Measurements from ENCODE around the gene KCNAB1. TPM values are rescaled to one million over a fixed set of nuclear protein-coding genes. Genes with fewer than 3 reads are reported as not detected.

KCNAB1 gene
- total RNA-seq, 2 experiments from 2014 or later = not detected

GRCh38 chr3:156553705-156554356 lies 433.5 kb downstream of the KCNAB1 start:
- H3K36me3 ChIP-seq (ENCODE audit: insufficient read depth, low read length) = peaks cover 53% of the 10 kb centered on the region
- peak; percentile 24 for DNase-seq (ENCODE audit: low spot score)
- H4K20me1 ChIP-seq (ENCODE audit: insufficient read depth, low read length) = peaks cover 16% of the 10 kb centered on the region; the same call in 1 of the 2 replicates
- ChIA-PET CTCF (ENCODE audit: unreplicated experiment) (no interaction called here), POLR2A (interaction anchor here (0.7 to 2.8 kb wide), 18 partner anchors 10 to 700 kb away, joined by 3 to 23 read pairs (median 6); partner anchors contain the start of genes SLC33A1 and TIPARP)
- peak overlapping the region; percentile 93 for H3K4me2 ChIP-seq (ENCODE audit: low read length)
- peak overlapping the region; percentile 96 for H3K4me3 ChIP-seq (ENCODE audit: low read depth, low read length, poor library complexity, severe bottlenecking)
- H3K4me1 ChIP-seq (ENCODE audit: insufficient read depth, low read length, poor library complexity, severe bottlenecking) = peaks cover 11% of the 10 kb centered on the region
- peak overlapping the region; percentile 59; the same call in 1 of the 2 replicates for H2AFZ ChIP-seq (ENCODE audit: low read length)
- no peaks in the 10 kb centered on the region for H3K9me3 ChIP-seq (ENCODE audit: low read length)
- intact Hi-C loops (cut with micrococcal nuclease; ENCODE audit: unreplicated experiment) = loop anchor here (2.0 kb wide), 2 partner anchors 535 to 607 kb away; partner anchors contain the start of gene CCNL1
- peaks cover 54% of the 10 kb centered on the region for H3K79me2 ChIP-seq (ENCODE audit: insufficient read depth, low read depth, low read length)
- no peak overlapping the region for H3K27ac ChIP-seq (ENCODE audit: low read depth, low read length, poor library complexity, severe bottlenecking)
- BruUV-seq (replicated peaks) = no TSS peak
- H3K9me2 ChIP-seq (ENCODE audit: insufficient read depth, low read length) = no peaks in the 10 kb centered on the region
- TF ChIP-seq EZH2phosphoT487 (IDR thresholded peaks at IDR 0.05; ENCODE audit: borderline replicate concordance, low read depth, low read length) (no peak), CTCF (conservative IDR thresholded peaks at IDR 0.05; ENCODE audit: low read length) (no peak)

- Histone ChIP-seq H4K20me1 (ENCODE audit: insufficient read depth, low read length) (peaks cover 16% of the 10 kb centered on the region; the same call in 1 of the 2 replicates), H3K4me3 (ENCODE audit: low read depth, low read length, poor library complexity, severe bottlenecking) (peak overlapping the region; percentile 96), H3K9me2 (ENCODE audit: insufficient read depth, low read length) (no peaks in the 10 kb centered on the region), H3K79me2 (ENCODE audit: insufficient read depth, low read depth, low read length) (peaks cover 52% of the 10 kb centered on the region), H2AFZ (ENCODE audit: low read length) (peak overlapping the region; percentile 59), H3K9me3 (ENCODE audit: low read length) (no peaks in the 10 kb centered on the region), H3K36me3 (ENCODE audit: insufficient read depth, low read length) (peaks cover 47% of the 10 kb centered on the region), H3K4me2 (ENCODE audit: low read length) (peak overlapping the region; percentile 93), H3K4me1 (ENCODE audit: insufficient read depth, low read length, poor library complexity, severe bottlenecking) (peaks cover 11% of the 10 kb centered on the region), H3K27ac (ENCODE audit: low read depth, low read length, poor library complexity, severe bottlenecking) (peak overlapping the region; percentile 28)
- TF ChIP-seq CTCF (conservative IDR thresholded peaks at IDR 0.05; ENCODE audit: low read length) (no peak), EZH2phosphoT487 (IDR thresholded peaks at IDR 0.05; ENCODE audit: borderline replicate concordance, low read depth, low read length) (no peak)
- ChIA-PET POLR2A (interaction anchor here (0.6 to 2.8 kb wide), 23 partner anchors 9 to 701 kb away, joined by 3 to 23 read pairs (median 4); partner anchors contain the start of genes SLC33A1 and TIPARP), CTCF (ENCODE audit: unreplicated experiment) (interaction anchor here (1.3 kb wide), 1 partner anchor 119 kb away, joined by 7 read pairs; no protein-coding TSS in a partner anchor)
- no peak for DNase-seq (ENCODE audit: low spot score)
- intact Hi-C loops (cut with micrococcal nuclease; ENCODE audit: unreplicated experiment) = loop anchor here (2.0 kb wide), 2 partner anchors 534 to 606 kb away; partner anchors contain the start of gene CCNL1
- no TSS peak for BruUV-seq (replicated peaks)
These were observed 434.1 kb downstream of the KCNAB1 start for GRCh38 chr3:156554515-156554841.

Measured in OCI-LY7 (cell line).